ENCODE data around the gene LRP10.
"Not testable (repeated sequence)": the region's sequence is repeated elsewhere in the genome, so short reads cannot be mapped to it uniquely, and the experiment has no call there.

Gene LRP10

DNA sequence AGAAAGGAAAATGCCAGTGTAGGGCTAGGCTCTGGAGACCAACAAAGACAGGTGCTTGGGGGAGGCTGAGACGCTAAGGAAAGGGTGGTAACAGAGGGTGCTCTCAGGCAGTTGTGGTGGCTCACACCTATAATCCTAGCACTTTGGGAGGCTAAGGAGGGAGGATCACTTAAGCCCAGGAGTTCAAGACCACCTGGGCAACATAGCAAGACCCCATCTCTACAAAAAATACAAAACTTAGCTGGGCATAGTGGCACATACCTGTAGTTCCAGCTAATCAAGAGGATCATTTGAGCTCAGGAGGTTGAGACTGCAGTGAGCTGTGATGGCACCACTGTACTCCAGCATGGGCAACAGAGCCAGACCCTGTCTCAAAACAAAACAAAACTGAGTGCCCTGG, 23.9 kb downstream of the LRP10 start:
- Mint-ChIP-seq H3K9me3 (no peaks in the 10 kb centered on the region), H3K4me3 (no peak overlapping the region), H3K36me3 (ENCODE audit: low read depth) (peaks cover 41% of the 10 kb centered on the region), H3K27ac (no peak overlapping the region), H3K27me3 (no peaks in the 10 kb centered on the region), H3K4me1 (ENCODE audit: low read depth) (no peaks in the 10 kb centered on the region)
- intact Hi-C loops (cut with micrococcal nuclease), result no loop called here

DNA sequence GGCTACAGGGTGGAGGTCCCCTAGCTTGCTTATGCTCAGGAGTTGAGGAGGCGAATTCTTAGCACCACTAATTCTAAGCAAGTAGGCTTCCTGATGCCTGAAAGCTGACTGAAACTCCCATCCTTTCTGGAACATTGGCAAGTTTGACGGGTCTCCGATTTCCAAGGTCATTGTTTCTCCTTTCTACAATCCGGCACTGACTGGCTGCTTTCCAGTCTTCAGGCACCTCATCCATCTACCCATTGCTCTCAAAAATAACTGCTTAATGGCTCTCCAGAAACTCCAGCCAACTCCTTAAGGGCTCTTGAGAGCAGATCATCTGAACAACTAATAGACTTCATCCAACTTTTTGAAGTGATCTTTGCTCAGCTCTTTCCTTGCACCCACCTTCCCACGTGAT, 24.8 kb downstream of the LRP10 start:
- Mint-ChIP-seq H3K9me3 (no peaks in the 10 kb centered on the region), H3K27ac (no peak overlapping the region), H3K36me3 (ENCODE audit: low read depth) (peaks cover 51% of the 10 kb centered on the region), H3K4me3 (no peak overlapping the region), H3K27me3 (no peaks in the 10 kb centered on the region), H3K4me1 (ENCODE audit: low read depth) (peaks cover 1% of the 10 kb centered on the region)
- intact Hi-C loops (cut with micrococcal nuclease), result no loop called here

DNA sequence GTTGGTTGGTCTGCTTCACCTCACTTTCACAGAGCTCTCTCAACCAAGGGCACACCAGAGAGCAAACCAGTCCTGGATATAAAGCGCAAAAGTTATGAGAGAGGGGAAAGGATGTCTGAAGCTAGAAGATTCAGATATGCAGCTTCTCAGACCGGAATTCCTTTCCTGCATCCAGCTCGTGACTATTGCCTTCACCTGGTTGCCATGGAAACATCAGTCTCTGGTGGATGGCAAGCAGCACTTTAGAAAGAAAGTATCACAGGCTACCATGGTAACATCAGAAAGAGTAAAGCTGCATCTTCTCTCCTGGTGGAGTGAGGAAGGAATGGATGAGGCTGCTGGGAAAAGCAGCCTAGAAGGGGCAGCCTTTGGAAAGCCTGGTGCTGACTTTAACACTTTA, 25.2 kb downstream of the LRP10 start:
- intact Hi-C loops (cut with micrococcal nuclease), result no loop called here
- Mint-ChIP-seq H3K27me3 (no peaks in the 10 kb centered on the region), H3K4me3 (no peak overlapping the region), H3K9me3 (no peaks in the 10 kb centered on the region), H3K36me3 (ENCODE audit: low read depth) (peaks cover 55% of the 10 kb centered on the region), H3K27ac (no peak overlapping the region), H3K4me1 (ENCODE audit: low read depth) (peaks cover 4% of the 10 kb centered on the region)

DNA sequence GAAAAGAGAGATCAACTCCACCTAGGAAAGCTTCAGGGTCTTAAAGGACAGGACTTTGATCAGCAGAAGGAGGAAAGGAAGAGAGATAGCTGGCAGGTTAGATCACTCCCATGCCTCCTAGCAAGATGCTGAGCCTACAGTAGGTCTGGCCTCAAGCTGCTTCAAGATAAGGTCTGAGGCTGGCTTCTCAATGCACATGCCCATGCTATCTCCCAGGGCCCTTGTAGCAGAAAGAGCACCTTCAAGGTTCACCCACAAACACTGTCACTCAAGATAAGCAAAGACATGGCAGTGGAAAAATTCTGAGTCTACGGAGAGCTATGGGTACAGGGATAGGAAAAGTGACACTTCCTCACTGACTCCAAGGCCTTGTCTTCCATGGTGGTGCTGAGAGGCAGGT, 25.8 kb downstream of the LRP10 start:
- Mint-ChIP-seq H3K4me1 (ENCODE audit: low read depth) (peaks cover 4% of the 10 kb centered on the region), H3K27ac (no peak overlapping the region), H3K27me3 (no peaks in the 10 kb centered on the region), H3K4me3 (no peak overlapping the region), H3K36me3 (ENCODE audit: low read depth) (peaks cover 59% of the 10 kb centered on the region), H3K9me3 (no peaks in the 10 kb centered on the region)
- intact Hi-C loops (cut with micrococcal nuclease), result no loop called here

DNA sequence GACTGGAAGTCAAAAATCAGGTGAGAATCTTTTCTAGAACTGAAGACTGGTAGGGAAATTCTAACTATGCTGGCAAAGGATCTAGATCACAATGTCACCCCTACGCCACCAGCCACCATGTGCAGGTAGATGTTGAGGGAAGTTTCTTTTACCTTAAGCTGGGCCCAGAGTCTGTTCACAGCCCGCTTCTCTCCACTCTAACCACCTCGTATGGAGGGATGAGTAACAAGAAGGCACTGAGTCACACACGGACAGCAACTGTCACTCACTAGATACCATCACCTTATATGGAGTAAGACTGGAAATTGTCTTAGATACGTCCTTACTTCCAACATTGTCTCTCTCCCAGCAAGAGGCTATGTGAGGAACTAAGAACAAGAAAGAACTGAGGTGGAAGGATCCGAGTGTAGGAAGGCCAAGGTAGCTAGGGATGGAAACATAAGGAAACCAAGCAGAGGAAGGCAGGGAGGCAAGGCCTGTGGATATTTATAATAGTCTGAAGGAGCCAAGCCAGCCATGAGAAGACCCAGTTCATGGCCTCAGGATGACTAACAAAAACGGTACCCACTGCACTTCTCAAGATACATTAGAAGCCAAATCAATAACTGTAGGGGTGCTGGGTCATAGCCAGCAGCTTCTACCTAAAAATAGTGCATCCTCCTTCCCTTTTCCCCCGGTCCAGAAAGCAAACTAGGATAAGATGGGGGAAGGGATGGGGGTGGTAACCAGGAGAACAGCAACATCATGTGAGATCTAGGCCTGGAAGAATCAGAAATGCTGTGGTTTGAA, 27.0 kb downstream of the LRP10 start:
- intact Hi-C loops (cut with micrococcal nuclease), result no loop called here
- H3K27ac Mint-ChIP-seq, result no peak overlapping the region
- H3K9me3 Mint-ChIP-seq, result no peaks in the 10 kb centered on the region
- H3K4me3 Mint-ChIP-seq, result no peak overlapping the region
- H3K27me3 Mint-ChIP-seq, result no peaks in the 10 kb centered on the region
- peaks cover 59% of the 10 kb centered on the region for H3K36me3 Mint-ChIP-seq (ENCODE audit: low read depth)
- H3K4me1 Mint-ChIP-seq (ENCODE audit: low read depth), result peaks cover 4% of the 10 kb centered on the region

DNA sequence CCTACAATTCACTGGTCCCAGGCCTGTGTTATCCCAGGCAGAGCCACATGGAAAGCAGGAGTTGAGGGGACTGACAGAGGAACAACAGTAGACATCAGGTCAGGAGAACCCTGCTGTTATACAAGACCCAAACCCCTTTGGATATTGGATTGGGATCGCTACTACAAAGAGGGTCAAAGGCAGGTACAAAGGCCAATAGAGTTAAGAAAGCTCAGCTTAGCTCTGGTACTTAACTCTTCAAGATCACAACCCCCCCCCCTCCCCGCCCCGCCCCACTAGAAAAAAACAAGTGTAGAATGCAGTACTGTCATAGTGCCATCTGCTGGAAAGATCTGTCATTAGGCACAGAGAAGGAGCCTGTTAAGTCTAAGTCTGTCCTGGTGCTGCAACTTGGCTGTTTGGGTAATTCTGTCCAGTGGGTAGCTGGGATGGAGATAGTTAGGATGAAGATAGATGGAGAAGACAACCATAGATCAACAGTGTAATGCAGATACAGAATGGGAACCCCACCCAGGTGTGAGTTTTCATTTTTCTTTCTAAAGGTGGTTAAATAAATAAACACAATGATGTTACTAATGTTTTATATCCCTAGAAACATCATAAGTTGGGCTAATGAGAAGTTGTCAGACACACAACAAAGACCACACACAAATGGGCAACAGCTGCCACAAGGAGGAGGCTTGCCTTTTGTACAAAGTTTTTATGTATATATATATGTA, 28.7 kb downstream of the LRP10 start:
- H3K27ac Mint-ChIP-seq, result no peak overlapping the region
- H3K27me3 Mint-ChIP-seq, result no peaks in the 10 kb centered on the region
- peaks cover 4% of the 10 kb centered on the region for H3K4me1 Mint-ChIP-seq (ENCODE audit: low read depth)

DNA sequence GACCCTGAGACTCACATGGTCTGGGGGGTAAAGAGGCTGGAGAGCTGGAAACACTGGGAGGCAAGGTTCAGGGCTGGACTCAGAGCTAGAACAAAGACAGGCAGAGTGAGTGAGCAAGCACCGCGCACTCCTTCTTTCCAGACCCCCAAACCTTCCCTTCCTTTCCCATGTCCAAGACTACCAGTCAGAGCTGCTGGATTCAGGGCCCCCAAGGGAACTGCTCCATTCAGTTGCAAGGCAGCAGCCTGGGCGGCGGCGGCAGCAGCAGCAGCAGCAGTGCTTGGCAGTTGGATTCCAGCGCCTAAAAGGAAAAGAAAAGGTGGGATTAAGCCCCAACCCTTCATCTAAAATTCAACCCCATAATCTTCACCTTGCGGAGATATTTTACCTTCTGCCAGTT, 30.3 kb downstream of the LRP10 start:
- Mint-ChIP-seq H3K36me3 (ENCODE audit: low read depth) (peaks cover 91% of the 10 kb centered on the region), H3K4me1 (ENCODE audit: low read depth) (peaks cover 4% of the 10 kb centered on the region), H3K27ac (peak overlapping the region; percentile 27), H3K27me3 (no peaks in the 10 kb centered on the region), H3K9me3 (no peaks in the 10 kb centered on the region), H3K4me3 (no peak overlapping the region)
- intact Hi-C loops (cut with micrococcal nuclease), result loop anchor here (5.0 kb wide), 1 partner anchor 79 kb away; no protein-coding TSS in a partner anchor

More for the DNA sequence above, 28.7 kb downstream of the LRP10 start:
- Mint-ChIP-seq H3K4me3 (no peak overlapping the region), H3K36me3 (ENCODE audit: low read depth) (peaks cover 76% of the 10 kb centered on the region), H3K9me3 (no peaks in the 10 kb centered on the region)
- intact Hi-C loops (cut with micrococcal nuclease), result loop anchor here (1.0 to 5.0 kb wide), 2 partner anchors 28 to 78 kb away; no protein-coding TSS in a partner anchor

DNA sequence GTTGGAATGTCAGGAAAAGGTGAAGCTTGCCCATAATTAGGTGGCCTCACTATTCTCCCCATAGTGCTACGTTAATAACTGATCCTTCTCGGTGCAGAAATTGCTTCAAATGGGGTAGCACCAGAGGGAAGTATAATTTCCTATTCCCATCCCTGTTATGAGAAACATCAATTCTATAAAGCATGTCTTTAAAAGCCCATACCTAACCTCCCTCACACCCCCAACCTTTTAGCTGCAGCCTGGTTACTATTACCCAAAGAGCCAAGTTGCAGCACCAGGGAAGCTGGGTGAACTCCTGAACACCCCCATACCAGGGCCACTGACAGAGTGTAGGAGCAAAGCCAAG, 32.2 kb downstream of the LRP10 start:
- intact Hi-C loops (cut with micrococcal nuclease), result loop anchor here (5.0 kb wide), 1 partner anchor 81 kb away; no protein-coding TSS in a partner anchor
- H3K27ac Mint-ChIP-seq, result no peak overlapping the region
- peaks cover 95% of the 10 kb centered on the region for H3K36me3 Mint-ChIP-seq (ENCODE audit: low read depth)
- H3K4me1 Mint-ChIP-seq (ENCODE audit: low read depth), result peaks cover 4% of the 10 kb centered on the region
- H3K27me3 Mint-ChIP-seq, result no peaks in the 10 kb centered on the region
- no peak overlapping the region for H3K4me3 Mint-ChIP-seq
- no peaks in the 10 kb centered on the region for H3K9me3 Mint-ChIP-seq

DNA sequence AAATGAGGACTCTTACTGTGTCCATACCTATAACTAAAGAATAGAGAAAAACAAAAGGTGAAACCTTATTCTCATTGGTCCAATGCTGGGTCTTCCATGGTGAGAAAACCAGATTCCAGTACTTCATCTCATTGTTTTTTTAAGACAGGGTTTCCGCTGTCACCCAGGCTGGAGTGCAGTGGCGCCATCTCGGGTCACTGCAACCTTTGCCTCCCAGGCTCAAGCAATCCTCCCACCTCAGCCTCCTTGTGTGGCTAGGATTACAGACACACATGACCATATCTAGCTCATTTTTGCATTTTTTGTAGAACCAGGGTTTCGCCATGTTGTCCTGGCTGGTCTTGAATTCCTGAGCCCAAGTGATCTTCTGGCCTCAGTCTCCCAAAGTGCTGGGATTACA, 34.1 kb downstream of the LRP10 start:
- no peaks in the 10 kb centered on the region for H3K27me3 Mint-ChIP-seq
- intact Hi-C loops (cut with micrococcal nuclease), result no loop called here
- H3K4me3 Mint-ChIP-seq, result no peak overlapping the region
- H3K36me3 Mint-ChIP-seq (ENCODE audit: low read depth), result peaks cover 95% of the 10 kb centered on the region
- H3K4me1 Mint-ChIP-seq (ENCODE audit: low read depth), result peaks cover 15% of the 10 kb centered on the region
- no peak overlapping the region for H3K27ac Mint-ChIP-seq
- no peaks in the 10 kb centered on the region for H3K9me3 Mint-ChIP-seq

DNA sequence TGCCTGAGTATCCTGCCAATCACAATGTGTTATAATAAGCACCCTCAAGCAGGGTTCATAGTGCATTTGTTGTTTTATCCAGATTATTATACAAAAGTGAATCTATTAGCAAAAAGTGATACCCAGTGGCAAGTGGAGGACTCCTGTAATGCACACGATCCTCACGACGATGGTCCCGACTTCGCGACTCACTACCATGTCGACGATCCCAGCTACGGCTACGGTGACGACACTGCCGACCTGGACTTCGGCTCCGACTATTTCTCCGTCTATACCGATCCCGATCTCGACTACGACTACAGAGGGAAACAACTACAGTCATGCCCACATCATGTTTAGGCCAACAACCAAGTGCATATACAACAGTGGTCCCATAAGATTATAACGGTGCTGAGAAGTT, 34.5 kb downstream of the LRP10 start:
- Mint-ChIP-seq H3K4me3 (no peak overlapping the region), H3K4me1 (ENCODE audit: low read depth) (peaks cover 15% of the 10 kb centered on the region), H3K27ac (no peak overlapping the region), H3K36me3 (ENCODE audit: low read depth) (peaks cover 95% of the 10 kb centered on the region), H3K27me3 (no peaks in the 10 kb centered on the region), H3K9me3 (no peaks in the 10 kb centered on the region)
- intact Hi-C loops (cut with micrococcal nuclease), result no loop called here

DNA sequence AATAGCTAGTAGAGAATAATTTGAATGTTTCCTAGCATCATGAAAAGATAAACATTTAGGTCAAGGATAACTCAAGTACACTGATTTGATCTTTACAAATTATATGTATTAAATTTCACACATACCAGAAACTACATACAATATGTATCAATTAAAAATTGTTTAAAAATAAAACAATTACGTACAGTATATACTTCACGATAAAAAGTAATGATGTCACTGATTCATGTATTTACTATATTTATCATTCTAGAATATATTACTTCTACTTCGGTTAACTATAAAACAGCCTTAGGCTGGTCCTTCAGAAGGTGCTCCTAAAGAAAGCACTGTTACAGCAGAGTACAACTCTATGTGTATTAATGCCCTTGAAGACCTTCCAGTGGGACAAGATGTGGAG, 35.9 kb downstream of the LRP10 start:
- H3K27ac Mint-ChIP-seq, result no peak overlapping the region
- H3K36me3 Mint-ChIP-seq (ENCODE audit: low read depth), result peaks cover 95% of the 10 kb centered on the region
- peaks cover 22% of the 10 kb centered on the region for H3K4me1 Mint-ChIP-seq (ENCODE audit: low read depth)

DNA sequence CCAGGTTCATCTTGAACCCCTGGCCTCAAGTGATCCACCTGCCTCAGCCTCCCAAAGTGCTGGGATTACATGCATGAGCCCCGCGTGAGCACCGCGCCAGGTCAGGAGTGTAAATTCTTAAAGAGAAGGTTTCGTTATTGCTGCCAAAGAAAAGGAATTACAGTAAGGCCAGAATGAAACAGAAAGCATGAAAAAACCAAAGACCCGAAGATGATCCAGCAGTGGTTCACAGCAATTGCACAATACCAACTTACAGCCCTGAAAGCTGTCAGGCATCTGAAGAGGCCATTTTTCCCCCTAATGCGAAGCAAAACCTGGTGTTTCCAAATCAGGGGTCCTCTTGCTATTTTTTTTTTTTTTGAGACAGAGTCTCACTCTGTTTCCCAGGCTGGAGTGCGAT, 37.1 kb downstream of the LRP10 start:
- Mint-ChIP-seq H3K9me3 (no peaks in the 10 kb centered on the region), H3K27ac (no peak overlapping the region), H3K27me3 (no peaks in the 10 kb centered on the region), H3K36me3 (ENCODE audit: low read depth) (peaks cover 95% of the 10 kb centered on the region), H3K4me1 (ENCODE audit: low read depth) (peaks cover 28% of the 10 kb centered on the region), H3K4me3 (no peak overlapping the region)
- intact Hi-C loops (cut with micrococcal nuclease), result no loop called here

More for the DNA sequence above, 35.9 kb downstream of the LRP10 start:
- H3K4me3 Mint-ChIP-seq, result no peak overlapping the region
- H3K27me3 Mint-ChIP-seq, result no peaks in the 10 kb centered on the region
- no peaks in the 10 kb centered on the region for H3K9me3 Mint-ChIP-seq
- intact Hi-C loops (cut with micrococcal nuclease), result no loop called here

DNA sequence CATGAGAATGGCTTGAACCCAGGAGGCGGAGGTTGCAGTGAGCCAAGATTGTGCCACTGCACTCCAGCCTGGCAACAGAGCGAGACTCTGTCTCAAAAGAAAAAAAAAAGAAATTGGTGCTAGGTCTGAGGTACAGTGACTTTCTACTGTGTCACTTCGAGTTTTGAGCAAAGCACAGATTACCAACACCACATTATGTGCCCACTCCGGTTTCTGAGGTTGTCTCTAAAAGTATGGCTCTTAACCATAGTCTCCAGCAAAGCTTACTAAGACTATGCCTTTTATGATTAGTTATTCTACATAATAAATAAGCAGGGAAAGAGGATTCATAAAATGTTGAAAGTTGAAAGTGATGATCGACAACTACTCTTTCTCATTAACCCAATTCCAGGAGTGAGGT, 39.4 kb downstream of the LRP10 start:
- Mint-ChIP-seq H3K4me3 (no peak overlapping the region), H3K27ac (no peak overlapping the region), H3K36me3 (ENCODE audit: low read depth) (peaks cover 75% of the 10 kb centered on the region), H3K9me3 (no peaks in the 10 kb centered on the region), H3K27me3 (no peaks in the 10 kb centered on the region), H3K4me1 (ENCODE audit: low read depth) (peaks cover 43% of the 10 kb centered on the region)
- intact Hi-C loops (cut with micrococcal nuclease), result no loop called here

DNA sequence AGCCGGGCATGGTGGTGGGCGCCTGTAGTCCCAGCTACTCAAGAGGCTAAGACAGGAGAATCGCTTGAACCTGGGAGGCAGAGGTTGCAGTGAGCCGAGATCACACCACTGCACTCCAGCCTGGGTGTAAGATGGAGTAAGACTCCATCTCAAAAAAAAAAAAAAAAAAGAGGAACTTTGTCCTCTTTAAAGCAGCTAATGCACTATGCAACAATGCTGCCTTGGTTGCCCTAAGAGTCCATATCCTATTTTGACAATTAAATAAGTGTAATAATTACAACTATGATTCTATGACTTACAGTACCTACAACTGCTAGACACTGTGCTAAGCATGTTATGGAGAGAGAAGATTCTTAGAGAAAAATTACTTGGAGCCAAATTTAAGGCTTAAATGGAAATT, 43.3 kb downstream of the LRP10 start:
- H3K27ac Mint-ChIP-seq, H3K4me3 Mint-ChIP-seq, H3K27me3 Mint-ChIP-seq, H3K9me3 Mint-ChIP-seq: not testable (repeated sequence)
- Mint-ChIP-seq H3K4me1 (ENCODE audit: low read depth) (peaks cover 58% of the 10 kb centered on the region), H3K36me3 (ENCODE audit: low read depth) (peaks cover 65% of the 10 kb centered on the region)
- intact Hi-C loops (cut with micrococcal nuclease), result loop anchor here (5.0 kb wide), 1 partner anchor 148 kb away; the partner anchor contains the start of gene OXA1L
